SK-N-SH treated with all-trans-retinoic acid at 6 μM for 48 hours (cell line): ENCODE data around the gene GALNT1.

Experiments used
- ARNTL ChIP-seq: fragments of 450-650 bp; formaldehyde crosslinking; IDR thresholded peaks from 2 replicates; pipeline ENCODE4 v1.5.0; 2020; ENCODE audit warnings: low read depth, mild to moderate bottlenecking, moderate library complexity, borderline replicate concordance
- PATZ1 ChIP-seq: fragments of 250-450 bp; sonication (Bioruptor Pico); IDR thresholded peaks from 2 replicates; pipeline ENCODE4 v1.8.0; 2020; ENCODE audit warnings: mild to moderate bottlenecking, moderate library complexity, borderline replicate concordance
- PPARA ChIP-seq: fragments of 250-450 bp; sonication (Bioruptor Pico); IDR thresholded peaks from 2 replicates; pipeline ENCODE4 v1.5.0; 2020; ENCODE audit warnings: mild to moderate bottlenecking, borderline replicate concordance
- RARB ChIP-seq: fragments of 250-450 bp; sonication (Bioruptor Pico); IDR thresholded peaks from 2 replicates; pipeline ENCODE4 v1.8.0; 2021; ENCODE audit warnings: mild to moderate bottlenecking, moderate library complexity
- TSHZ2 ChIP-seq: fragments of 250-450 bp; sonication (Bioruptor Pico); IDR thresholded peaks from 2 replicates; pipeline ENCODE4 v1.5.0; 2020; ENCODE audit warnings: mild to moderate bottlenecking, moderate library complexity
- ZFP3 ChIP-seq: fragments of 250-450 bp; sonication (Bioruptor Pico); IDR thresholded peaks from 2 replicates; pipeline ENCODE4 v1.5.0; 2020; ENCODE audit warnings: mild to moderate bottlenecking, moderate library complexity
- ZFP30 ChIP-seq: fragments of 450-650 bp; formaldehyde crosslinking; IDR thresholded peaks from 2 replicates; pipeline ENCODE4 v1.5.0; 2022; ENCODE audit warnings: mild to moderate bottlenecking, moderate library complexity

- TF ChIP-seq PATZ1 (CRISPR knock-in tag) (no peak), ARNTL (CRISPR knock-in tag) (no peak), ZFP30 (CRISPR knock-in tag) (no peak), ZFP3 (CRISPR knock-in tag) (no peak), TSHZ2 (no peak), PPARA (CRISPR knock-in tag) (no peak), RARB (CRISPR knock-in tag) (no peak)
These were observed 114.3 kb downstream of the GALNT1 start for GRCh38 chr18:35695803-35696202.
